H9 (cell line): ENCODE results near the gene LPP. TPM values are rescaled to one million over a fixed set of nuclear protein-coding genes. Genes with fewer than 3 reads are reported as not detected.

ENCODE experiments used
- DNase-seq: peaks from one replicate; pipeline ENCODE4 v3.0.0-alpha.2; 2017
- H2AFZ ChIP-seq: one replicate; pipeline ENCODE4 v1.6.1; 2013; ENCODE audit warnings: mild to moderate bottlenecking, low read length, control low read depth, moderate library complexity
- H2AK5ac ChIP-seq: 2 replicates; pipeline ENCODE4 v1.6.1; 2013; ENCODE audit warnings: low read length, control low read depth, mixed read lengths; ENCODE audit not compliant: insufficient read length
- H2BK120ac ChIP-seq: one replicate; pipeline ENCODE4 v1.6.1; 2013; ENCODE audit warnings: low read depth, mild to moderate bottlenecking, low read length, control low read depth, inconsistent platforms; ENCODE audit not compliant: poor library complexity, severe bottlenecking
- H2BK12ac ChIP-seq: 2 replicates; pipeline ENCODE4 v1.6.1; 2013; ENCODE audit warnings: low read length, control low read depth, mixed read lengths, low read depth; ENCODE audit not compliant: insufficient read length
- H2BK15ac ChIP-seq: 2 replicates; pipeline ENCODE4 v1.6.1; 2013; ENCODE audit warnings: low read depth, low read length, control low read depth
- H2BK20ac ChIP-seq: one replicate; pipeline ENCODE4 v1.6.1; 2013; ENCODE audit warnings: low read depth, mild to moderate bottlenecking, low read length, control low read depth, inconsistent platforms; ENCODE audit not compliant: poor library complexity, severe bottlenecking
- H2BK5ac ChIP-seq: 2 replicates; pipeline ENCODE4 v1.6.1; 2013; ENCODE audit warnings: low read length, control low read depth, mixed read lengths; ENCODE audit not compliant: insufficient read length
- H3K14ac ChIP-seq: 2 replicates; pipeline ENCODE4 v1.6.1; 2013; ENCODE audit warnings: low read length, control low read depth; ENCODE audit not compliant: insufficient read depth
- H3K18ac ChIP-seq: 2 replicates; pipeline ENCODE4 v1.6.1; 2013; ENCODE audit warnings: low read depth, mild to moderate bottlenecking, mixed read lengths, low read length, control low read depth; ENCODE audit not compliant: insufficient read length
- H3K23ac ChIP-seq: 2 replicates; pipeline ENCODE4 v1.6.1; 2013; ENCODE audit warnings: low read length, control low read depth, mixed read lengths, low read depth; ENCODE audit not compliant: insufficient read length
- H3K23me2 ChIP-seq: 2 replicates; pipeline ENCODE4 v1.6.1; 2013; ENCODE audit warnings: low read depth, mild to moderate bottlenecking, mixed read lengths, low read length, control low read depth; ENCODE audit not compliant: insufficient read length, poor library complexity, severe bottlenecking
- H3K27ac ChIP-seq: 2 replicates; pipeline ENCODE4 v1.5.1; 2013; ENCODE audit warnings: low read length, control low read depth, mixed read lengths, low read depth; ENCODE audit not compliant: insufficient read length
- H3K27me3 ChIP-seq: 2 replicates; pipeline ENCODE4 v1.6.1; 2013; ENCODE audit warnings: low read length, control low read depth, inconsistent platforms; ENCODE audit not compliant: insufficient read depth
- H3K4ac ChIP-seq: 2 replicates; pipeline ENCODE4 v1.6.1; 2013; ENCODE audit warnings: low read depth, mild to moderate bottlenecking, control low read depth, inconsistent platforms, low read length, moderate library complexity
- H3K4me1 ChIP-seq: 2 replicates; pipeline ENCODE4 v1.6.1; 2013; ENCODE audit warnings: low read length, control low read depth, inconsistent platforms; ENCODE audit not compliant: insufficient read depth
- H3K4me2 ChIP-seq: 2 replicates; pipeline ENCODE4 v1.6.1; 2013; ENCODE audit warnings: low read length, control low read depth, mixed read lengths; ENCODE audit not compliant: insufficient read length, insufficient read depth
- H3K56ac ChIP-seq: 2 replicates; pipeline ENCODE4 v1.6.1; 2013; ENCODE audit warnings: low read depth, mild to moderate bottlenecking, mixed read lengths, low read length, control low read depth; ENCODE audit not compliant: insufficient read length
- H3K79me1 ChIP-seq: 2 replicates; pipeline ENCODE4 v1.6.1; 2013; ENCODE audit warnings: low read depth, mild to moderate bottlenecking, moderate library complexity, low read length, control low read depth, inconsistent platforms; ENCODE audit not compliant: insufficient read depth, poor library complexity, severe bottlenecking
- H3K79me2 ChIP-seq: 2 replicates; pipeline ENCODE4 v1.6.1; 2013; ENCODE audit warnings: low read length, control low read depth, inconsistent platforms; ENCODE audit not compliant: insufficient read depth
- H3K9ac ChIP-seq: 2 replicates; pipeline ENCODE4 v1.6.1; 2013; ENCODE audit warnings: low read length, control low read depth, mixed read lengths; ENCODE audit not compliant: insufficient read length; ENCODE audit errors: extremely low read depth
- H3K9me3 ChIP-seq: one replicate; pipeline ENCODE4 v1.6.1; 2013; ENCODE audit warnings: low read depth, low read length, inconsistent platforms; ENCODE audit not compliant: control insufficient read depth
- H3T11ph ChIP-seq: one replicate; pipeline ENCODE4 v1.6.1; 2013; ENCODE audit warnings: mild to moderate bottlenecking, low read length, control low read depth, inconsistent platforms
- H4K20me1 ChIP-seq: one replicate; pipeline ENCODE4 v1.6.1; 2013; ENCODE audit not compliant: control insufficient read depth, insufficient read length, insufficient read depth
- H4K5ac ChIP-seq: 2 replicates; pipeline ENCODE4 v1.6.1; 2013; ENCODE audit warnings: low read depth, mild to moderate bottlenecking, mixed read lengths, low read length, control low read depth; ENCODE audit not compliant: insufficient read length
- H4K8ac ChIP-seq: replicated peaks from 2 replicates; pipeline ENCODE4 v1.6.1; 2013; ENCODE audit warnings: low read length, control low read depth, mixed read lengths, low read depth; ENCODE audit not compliant: insufficient read length
- H4K91ac ChIP-seq: 2 replicates; pipeline ENCODE4 v1.6.1; 2013; ENCODE audit warnings: low read depth, mild to moderate bottlenecking, moderate library complexity, mixed read lengths, low read length, control low read depth; ENCODE audit not compliant: insufficient read length
- H3K27ac Mint-ChIP-seq, 3 experiments: 2 replicates in 2 of 3; 3 replicates in 1 of 3; pipeline ENCODE4 v1.8.0; 2020 to 2021; ENCODE audit warnings: mixed read lengths in 3 of 3, mild to moderate bottlenecking in 1 of 3, moderate library complexity in 1 of 3
- H3K27me3 Mint-ChIP-seq: 2 replicates; pipeline ENCODE4 v1.8.0; 2021; ENCODE audit warnings: low read depth, mild to moderate bottlenecking, moderate library complexity, mixed read lengths
- H3K36me3 Mint-ChIP-seq, 3 experiments: 2 replicates in 2 of 3; 3 replicates in 1 of 3; pipeline ENCODE4 v1.8.0; 2020 to 2021; ENCODE audit warnings: low read depth in 3 of 3, mixed read lengths in 3 of 3; ENCODE audit not compliant: insufficient read depth in 1 of 3
- H3K4me1 Mint-ChIP-seq, 2 experiments: 2 replicates each; pipeline ENCODE4 v1.8.0; 2020; ENCODE audit warnings: mixed read lengths in 2 of 2
- H3K4me3 Mint-ChIP-seq, 2 experiments: 2 replicates in 1 of 2; 3 replicates in 1 of 2; pipeline ENCODE4 v1.8.0; 2020 to 2021; ENCODE audit warnings: mild to moderate bottlenecking in 2 of 2, mixed read lengths in 2 of 2, moderate library complexity in 1 of 2
- H3K9me3 Mint-ChIP-seq, 2 experiments: 2 replicates in 1 of 2; 3 replicates in 1 of 2; pipeline ENCODE4 v1.8.0; 2020; ENCODE audit warnings: mild to moderate bottlenecking in 2 of 2, mixed read lengths in 2 of 2, moderate library complexity in 1 of 2
- WGBS: extraction: QIAGEN DNeasy Blood & Tissue Kit; methylation state at CpG from one replicate; pipeline ENCODE4 v1.1.7; 2013; ENCODE audit warnings: missing lambda C conversion rate, low lambda C conversion rate, mixed read lengths; ENCODE audit not compliant: insufficient read length; ENCODE audit errors: extremely low coverage; 5-methylcytosine and 5-hydroxymethylcytosine counted together
- total RNA-seq: library from RNA; stranded (reverse); gene quantifications from 2 replicates; pipeline ENCODE4 v1.2.1, GENCODE V29; 2021
- TF ChIP-seq, protein P1 (sequence below): fragments of 200-600 bp; sonication (generic); conservative IDR thresholded peaks from 3 replicates; pipeline ENCODE4 v1.8.0; 2021; ENCODE audit warnings: antibody characterized with exemption, mild to moderate bottlenecking

Gene LPP
- total RNA-seq, 1 experiment from 2014 or later, result 64.6 TPM

DNA sequence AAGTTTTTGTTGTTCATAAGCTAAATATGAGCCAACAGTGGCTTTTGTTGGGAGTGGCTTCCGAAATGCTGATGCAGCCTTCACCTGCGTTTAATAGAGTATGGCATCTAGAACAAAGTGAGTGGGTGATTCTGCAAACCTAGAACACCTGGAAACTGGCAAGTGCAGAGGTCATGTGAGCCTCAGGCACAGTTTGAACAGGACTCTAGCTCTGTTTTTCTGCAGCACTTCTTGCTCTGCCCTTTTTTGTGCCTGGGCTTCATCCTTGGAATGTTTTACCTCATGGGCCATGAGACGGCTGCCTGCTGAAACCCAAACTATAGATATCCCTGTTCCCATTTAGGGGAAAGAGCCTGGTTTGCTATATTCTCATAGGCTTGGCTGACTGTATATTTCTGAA, 73.5 kb downstream of the LPP start:
- 0 out of 2 replicates have a peak, but pooled peaks cover 2% of the 10 kb centered on the region for H3K4me1 ChIP-seq
- no peak overlapping the region for H2BK12ac ChIP-seq
- Mint-ChIP-seq H3K27me3 (no peaks in the 10 kb centered on the region), H3K36me3 (peaks cover 0 to 16% (median 9%) of the 10 kb centered on the region in 3 experiments; a peak in 4 of 7 replicates), H3K4me1 (peaks cover 5 to 9% of the 10 kb centered on the region in 2 experiments; a peak in 2 of 4 replicates), H3K4me3 (no peak overlapping the region), H3K27ac (no peak overlapping the region), H3K9me3 (no peaks in the 10 kb centered on the region)
- peaks cover 4% of the 10 kb centered on the region; the same call in 1 of the 2 replicates for H3K79me2 ChIP-seq
- TF ChIP-seq, protein P1, sequence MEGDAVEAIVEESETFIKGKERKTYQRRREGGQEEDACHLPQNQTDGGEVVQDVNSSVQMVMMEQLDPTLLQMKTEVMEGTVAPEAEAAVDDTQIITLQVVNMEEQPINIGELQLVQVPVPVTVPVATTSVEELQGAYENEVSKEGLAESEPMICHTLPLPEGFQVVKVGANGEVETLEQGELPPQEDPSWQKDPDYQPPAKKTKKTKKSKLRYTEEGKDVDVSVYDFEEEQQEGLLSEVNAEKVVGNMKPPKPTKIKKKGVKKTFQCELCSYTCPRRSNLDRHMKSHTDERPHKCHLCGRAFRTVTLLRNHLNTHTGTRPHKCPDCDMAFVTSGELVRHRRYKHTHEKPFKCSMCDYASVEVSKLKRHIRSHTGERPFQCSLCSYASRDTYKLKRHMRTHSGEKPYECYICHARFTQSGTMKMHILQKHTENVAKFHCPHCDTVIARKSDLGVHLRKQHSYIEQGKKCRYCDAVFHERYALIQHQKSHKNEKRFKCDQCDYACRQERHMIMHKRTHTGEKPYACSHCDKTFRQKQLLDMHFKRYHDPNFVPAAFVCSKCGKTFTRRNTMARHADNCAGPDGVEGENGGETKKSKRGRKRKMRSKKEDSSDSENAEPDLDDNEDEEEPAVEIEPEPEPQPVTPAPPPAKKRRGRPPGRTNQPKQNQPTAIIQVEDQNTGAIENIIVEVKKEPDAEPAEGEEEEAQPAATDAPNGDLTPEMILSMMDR, result no peak
- no peak overlapping the region for H3K4ac ChIP-seq
- no peak overlapping the region for H3K23ac ChIP-seq
- H3K9me3 ChIP-seq, result no peaks in the 10 kb centered on the region
- WGBS, result no CpG with 5 or more reads among the region's 3 CpGs
- DNase-seq, result no peak
- no peak overlapping the region for H3T11ph ChIP-seq
- H4K5ac ChIP-seq, result no peak overlapping the region
- no peaks in the 10 kb centered on the region for H3K27me3 ChIP-seq
- no peak overlapping the region for H2AFZ ChIP-seq
- no peak overlapping the region for H3K4me2 ChIP-seq
- H3K79me1 ChIP-seq, result peaks cover 2% of the 10 kb centered on the region
- no peak overlapping the region for H4K91ac ChIP-seq
- no peak overlapping the region for H2BK15ac ChIP-seq
- no peak overlapping the region for H3K56ac ChIP-seq
- H2BK120ac ChIP-seq, result no peak overlapping the region
- H3K27ac ChIP-seq, result no peak overlapping the region
- no peak overlapping the region for H3K14ac ChIP-seq
- H2BK20ac ChIP-seq, result no peak overlapping the region
- no peaks in the 10 kb centered on the region for H3K23me2 ChIP-seq
- no peak overlapping the region for H3K18ac ChIP-seq
- no peak overlapping the region for H2BK5ac ChIP-seq
- no peak overlapping the region for H3K9ac ChIP-seq
- H2AK5ac ChIP-seq, result no peak overlapping the region
- no peaks in the 10 kb centered on the region for H4K20me1 ChIP-seq
- H4K8ac ChIP-seq, result no peak overlapping the region
